H1 (cell line): ENCODE results near the gene FAM53B. TPM values are rescaled to one million over a fixed set of nuclear protein-coding genes. Genes with fewer than 3 reads are reported as not detected.

Experiments used
- BRCA1 ChIP-seq: IDR thresholded peaks from 2 replicates; pipeline ENCODE4 v1.6.1; 2012; ENCODE audit warnings: low read depth, low read length, improper control_type of control experiment
- CBX8 ChIP-seq: fragments of 300-800, 300-1000 bp; sonication (generic); IDR thresholded peaks from 2 replicates; pipeline ENCODE4 v1.7.1; 2016; ENCODE audit warnings: low read depth, low read length, borderline replicate concordance
- CHD7 ChIP-seq: fragments of 300-600 bp; sonication (generic); IDR thresholded peaks from 2 replicates; pipeline ENCODE4 v1.7.1; 2012; ENCODE audit warnings: low read length, moderate library complexity, mild to moderate bottlenecking, inconsistent platforms; ENCODE audit not compliant: insufficient replicate concordance
- CTBP2 ChIP-seq: IDR thresholded peaks from 2 replicates; pipeline ENCODE4 v1.7.0; 2011; ENCODE audit warnings: borderline replicate concordance, mild to moderate bottlenecking, moderate library complexity, mixed read lengths, low read length; ENCODE audit not compliant: insufficient read depth, insufficient read length
- EGR1 ChIP-seq: IDR thresholded peaks from 2 replicates; pipeline ENCODE4 v1.6.1; 2011; ENCODE audit warnings: low read depth, low read length, borderline replicate concordance
- JUND ChIP-seq: IDR thresholded peaks from 2 replicates; pipeline ENCODE4 v1.6.1; 2011; ENCODE audit warnings: mild to moderate bottlenecking, improper control_type of control experiment, low read length
- POLR2A ChIP-seq, 2 experiments: IDR thresholded peaks; 1 replicate in 1 of 2; 2 replicates in 1 of 2; pipeline ENCODE4 v1.6.1; 2011; ENCODE audit warnings: low read depth in 2 of 2, low read length in 2 of 2, mild to moderate bottlenecking in 2 of 2; ENCODE audit errors: control extremely low read depth in 1 of 2
- SP1 ChIP-seq: IDR thresholded peaks from 2 replicates; pipeline ENCODE4 v1.6.1; 2011; ENCODE audit warnings: low read depth, low read length
- SRF ChIP-seq: IDR thresholded peaks from 2 replicates; pipeline ENCODE4 v1.6.1; 2011; ENCODE audit warnings: mild to moderate bottlenecking, low read depth, low read length, moderate library complexity
- TAF1 ChIP-seq: IDR thresholded peaks from 2 replicates; pipeline ENCODE4 v1.6.1; 2011; ENCODE audit warnings: mild to moderate bottlenecking, low read depth, low read length
- TCF12 ChIP-seq: IDR thresholded peaks from 2 replicates; pipeline ENCODE4 v1.6.1; 2011; ENCODE audit warnings: low read depth, mild to moderate bottlenecking, low read length
- polyA plus RNA-seq, 7 experiments: library from polyadenylated mRNA; depleted of rRNA in 3 of 7; stranded (reverse) in 5 of 7; unstranded in 2 of 7; fragments of >200 nt in 5 of 7; fragments of 200-250 nt in 2 of 7; gene quantifications; 1 replicate in 5 of 7; 2 replicates in 1 of 7; 4 replicates in 1 of 7; pipeline versions ENCODE4 v1.2.1 to v1.2.3, GENCODE V29; 2011 to 2013; ENCODE audit warnings: missing spikeins in 2 of 7, mixed read lengths in 2 of 7
- total RNA-seq: library from RNA; stranded (reverse); fragmentation: NEBNext Ultra II Directional; extraction: Animal tissue kit (Norgen Biotek cat#: 25700); gene quantifications from 2 replicates; pipeline ENCODE4 v1.2.1, GENCODE V29; 2021

FAM53B gene
- total and polyA plus RNA-seq, 2 of the 8 experiments (the other 6 are each of a cell fraction or from before 2014, with no cell fraction given), result 5.3 to 14.4 TPM

GRCh38 chr10:124748953-124749645, 4.9 kb upstream of the FAM53B start (continued):
- TF ChIP-seq CHD7 (no peak), SP1 (no peak), SRF (no peak), CBX8 (no peak), JUND (no peak), TAF1 (no peak), TCF12 (no peak), POLR2A (IDR thresholded peaks at IDR 0.05; ENCODE audit: control extremely low read depth in 1 of 2, low read depth in 2 of 2, low read length in 2 of 2) (no peak), BRCA1 (no peak), CTBP2 (no peak), EGR1 (no peak)
